NCI-H187 (cell line): ENCODE measurements around the gene EMILIN3.

Experiments used
- DNase-seq, 2 experiments: peaks; one replicate each; lab custom pipeline; 2025; lab: John Stamatoyannopoulos, UW

Gene EMILIN3, protein sequence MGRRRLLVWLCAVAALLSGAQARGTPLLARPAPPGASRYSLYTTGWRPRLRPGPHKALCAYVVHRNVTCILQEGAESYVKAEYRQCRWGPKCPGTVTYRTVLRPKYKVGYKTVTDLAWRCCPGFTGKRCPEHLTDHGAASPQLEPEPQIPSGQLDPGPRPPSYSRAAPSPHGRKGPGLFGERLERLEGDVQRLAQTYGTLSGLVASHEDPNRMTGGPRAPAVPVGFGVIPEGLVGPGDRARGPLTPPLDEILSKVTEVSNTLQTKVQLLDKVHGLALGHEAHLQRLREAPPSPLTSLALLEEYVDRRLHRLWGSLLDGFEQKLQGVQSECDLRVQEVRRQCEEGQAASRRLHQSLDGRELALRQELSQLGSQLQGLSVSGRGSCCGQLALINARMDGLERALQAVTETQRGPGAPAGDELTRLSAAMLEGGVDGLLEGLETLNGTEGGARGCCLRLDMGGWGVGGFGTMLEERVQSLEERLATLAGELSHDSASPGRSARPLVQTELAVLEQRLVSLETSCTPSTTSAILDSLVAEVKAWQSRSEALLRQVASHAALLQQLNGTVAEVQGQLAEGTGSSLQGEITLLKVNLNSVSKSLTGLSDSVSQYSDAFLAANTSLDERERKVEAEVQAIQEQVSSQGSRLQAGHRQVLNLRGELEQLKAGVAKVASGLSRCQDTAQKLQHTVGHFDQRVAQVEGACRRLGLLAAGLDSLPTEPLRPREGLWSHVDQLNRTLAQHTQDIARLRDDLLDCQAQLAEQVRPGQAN

DNA sequence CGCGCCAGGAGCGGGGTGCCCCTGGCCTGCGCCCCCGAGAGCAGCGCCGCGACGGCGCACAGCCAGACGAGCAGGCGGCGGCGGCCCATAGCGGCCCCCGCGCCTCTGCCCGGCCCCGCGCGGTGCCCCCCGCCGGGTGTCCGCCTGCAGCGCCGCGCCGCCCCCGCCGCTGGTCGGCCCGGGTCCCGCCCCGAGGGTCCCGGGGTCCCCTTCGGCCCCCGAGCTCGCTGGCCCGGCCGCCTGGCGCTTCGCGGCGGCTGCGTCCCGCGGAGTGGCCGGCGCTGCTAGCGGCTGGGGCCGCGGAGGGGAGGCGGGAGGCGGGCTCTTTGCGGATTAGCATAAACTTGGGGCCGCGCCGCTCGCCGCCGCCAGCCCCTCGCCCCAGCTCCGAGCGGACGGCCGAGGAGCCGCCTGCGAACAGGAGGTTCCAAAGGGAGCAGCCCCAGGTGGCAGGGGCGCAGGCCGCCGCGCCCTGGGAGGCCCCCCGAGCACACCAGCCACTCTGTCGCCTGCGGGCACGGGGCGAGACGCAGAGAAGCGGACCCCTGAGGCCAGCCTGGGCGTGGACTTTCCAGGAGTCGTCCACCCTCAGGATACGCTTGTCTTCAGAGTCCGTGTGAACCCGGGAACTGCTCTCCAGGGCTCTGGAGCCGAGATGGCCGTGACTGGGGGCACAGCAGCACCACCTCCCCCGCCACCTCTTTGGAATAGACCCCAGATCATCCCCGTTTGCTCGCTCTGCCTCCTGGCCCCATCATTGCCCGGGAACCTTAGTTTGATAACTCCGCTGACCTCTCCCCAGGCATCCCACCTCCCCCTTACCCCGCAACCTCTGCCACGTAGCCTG, at the start of gene EMILIN3:
EMILIN3 (minus strand) TSS at position 273 of the 847 bp plus-strand sequence; CDS start at position 89, 184 bp downstream.
- no peak for DNase-seq

DNA sequence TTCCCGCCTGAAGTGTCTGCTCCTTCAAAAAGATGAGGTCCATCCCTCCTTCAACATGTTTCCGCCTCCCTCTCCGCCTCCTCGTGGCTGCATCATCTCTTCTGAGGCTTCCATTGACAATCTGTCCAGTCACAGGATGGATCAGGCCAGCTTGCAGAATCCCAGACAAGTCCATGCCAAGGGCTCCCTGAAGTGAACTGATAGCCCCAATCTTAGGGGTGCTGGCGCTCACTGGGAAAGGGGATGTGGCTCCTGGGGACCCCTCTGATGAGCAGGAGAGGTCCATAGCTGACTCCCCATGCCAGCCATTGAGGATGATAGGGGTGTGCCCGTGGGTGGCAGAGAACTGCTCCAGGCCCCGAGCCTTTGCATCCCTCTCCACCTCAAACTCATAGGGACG, 48.6 kb upstream of the EMILIN3 start:
- no peak for DNase-seq

DNA sequence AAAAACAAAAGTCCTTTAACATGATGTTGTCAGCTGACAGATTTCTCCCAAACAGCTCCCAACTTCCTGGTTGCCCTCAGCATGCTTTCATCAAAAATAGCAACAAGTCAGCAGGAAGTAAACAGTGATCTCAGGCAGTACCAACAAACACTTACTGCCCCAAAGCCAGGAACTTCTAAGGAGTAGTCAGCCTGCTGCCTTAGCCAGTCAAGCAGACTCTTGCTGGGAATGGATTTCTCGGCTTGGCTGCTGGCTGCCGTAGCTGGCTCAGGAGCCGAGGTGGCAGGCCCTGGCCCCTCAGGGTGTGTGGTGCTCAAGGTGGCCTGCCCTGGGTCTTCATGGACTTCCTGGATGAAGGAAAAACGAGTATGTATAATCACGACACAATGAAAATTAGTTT, 46.6 kb upstream of the EMILIN3 start:
- no peak for DNase-seq

DNA sequence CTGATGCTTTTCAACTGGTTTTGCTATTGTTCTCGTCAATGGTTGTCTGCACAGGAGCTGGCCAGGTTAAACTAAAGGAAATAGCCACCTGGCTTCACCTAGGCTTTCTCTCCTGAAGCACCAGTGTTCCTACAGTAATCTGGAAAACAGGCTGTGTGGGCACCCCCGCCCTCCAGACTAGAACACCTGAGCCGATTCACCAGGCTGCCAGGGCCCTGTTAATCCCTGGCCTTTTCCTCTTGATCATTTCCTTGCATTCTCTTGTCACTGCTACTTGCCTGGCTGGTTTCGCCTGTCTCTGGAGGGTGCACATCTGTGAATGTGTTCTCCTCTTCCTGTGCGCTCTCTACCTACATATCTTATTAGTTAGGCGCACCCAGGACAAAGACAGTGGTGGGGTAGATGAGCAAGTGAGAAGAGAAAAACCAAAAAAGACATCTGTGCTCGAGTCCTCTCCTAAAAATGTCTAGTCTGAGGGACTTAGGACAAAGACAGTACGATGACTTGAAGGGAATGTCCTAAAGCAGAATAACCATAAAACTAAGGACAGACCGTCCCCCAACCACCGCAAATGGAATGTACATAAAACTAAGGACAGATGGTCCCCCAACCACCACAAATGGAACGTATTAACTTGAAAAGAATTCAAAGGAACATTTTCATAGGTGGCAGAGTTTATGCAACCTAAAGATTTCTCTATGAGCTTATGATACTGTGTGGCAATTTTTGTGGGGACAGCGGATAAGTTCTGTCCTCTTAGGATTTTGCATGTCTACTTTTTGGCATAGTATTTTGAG, 45.9 kb upstream of the EMILIN3 start:
- no peak for DNase-seq

DNA sequence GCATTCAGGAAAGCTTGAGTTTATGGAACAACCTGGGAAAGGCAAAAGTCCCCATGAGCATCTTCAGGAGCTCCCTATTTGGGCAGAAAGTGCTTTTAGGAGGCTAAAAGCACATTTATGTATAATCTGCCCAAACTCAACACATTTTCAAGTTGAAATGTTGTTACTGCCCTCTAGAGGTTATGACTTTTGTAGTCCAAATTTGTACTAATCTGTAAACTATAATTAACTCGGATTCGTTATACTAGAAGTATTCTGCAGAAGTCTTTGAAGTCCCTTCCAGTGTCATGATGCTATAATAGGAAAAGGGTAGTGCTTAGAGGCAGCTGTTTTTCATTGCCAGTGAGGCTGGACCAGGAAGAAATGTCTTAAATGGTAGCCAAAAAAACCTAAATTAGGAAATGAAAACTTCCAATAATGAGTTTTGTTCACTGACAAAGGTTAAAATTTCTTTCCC, 44.8 kb upstream of the EMILIN3 start:
- DNase-seq: no peak

DNA sequence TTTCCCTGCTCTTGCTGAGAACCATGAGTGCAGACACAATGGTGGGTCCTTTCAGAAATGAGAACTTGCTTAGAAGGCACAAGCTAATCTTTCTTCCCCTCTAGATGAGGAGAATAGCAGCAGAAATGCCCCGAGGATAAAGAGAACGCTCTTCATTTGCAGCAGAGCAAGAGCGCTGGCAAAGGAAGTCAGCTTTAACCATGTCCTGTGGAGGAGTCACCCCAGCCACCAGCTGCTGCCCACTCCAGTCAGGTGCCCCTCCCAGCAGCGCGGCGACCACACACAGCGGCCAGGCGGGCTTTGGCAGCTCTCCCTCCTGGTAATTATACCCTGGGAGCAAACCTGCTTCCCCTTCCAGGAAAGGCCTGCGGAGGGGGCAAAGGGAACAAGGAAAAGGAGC, 42.4 kb upstream of the EMILIN3 start:
- no peak for DNase-seq

DNA sequence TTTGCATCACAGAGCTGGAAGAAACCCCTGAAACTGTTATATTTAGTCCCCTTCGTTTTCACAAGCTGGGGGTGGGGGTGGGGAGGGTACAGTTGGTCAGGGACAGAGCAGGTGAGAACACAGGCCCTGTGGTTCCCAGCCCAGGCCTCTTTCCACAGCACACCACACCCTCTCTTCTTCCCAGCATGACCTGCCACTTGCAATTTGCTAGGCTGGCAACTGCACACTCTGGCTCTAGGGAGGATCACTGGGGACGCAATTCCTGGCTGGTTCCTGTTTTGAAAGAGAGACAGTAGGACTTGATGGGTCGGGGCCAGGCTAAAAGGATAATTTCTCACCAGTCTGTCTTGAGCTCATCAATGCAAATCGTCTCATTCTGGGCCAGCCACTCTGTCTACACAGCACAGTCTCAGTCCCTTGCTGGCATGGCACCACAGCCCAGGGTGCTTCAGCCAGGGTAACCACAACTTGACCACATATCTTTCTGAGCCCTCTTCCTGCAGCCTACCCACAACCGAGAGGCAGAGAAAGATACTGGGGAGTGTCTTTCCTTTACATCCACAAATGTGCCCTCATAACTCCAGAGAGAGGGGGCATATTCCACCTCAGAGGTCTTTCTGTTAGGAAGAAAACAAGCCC, 41.7 kb upstream of the EMILIN3 start:
- DNase-seq: no peak

DNA sequence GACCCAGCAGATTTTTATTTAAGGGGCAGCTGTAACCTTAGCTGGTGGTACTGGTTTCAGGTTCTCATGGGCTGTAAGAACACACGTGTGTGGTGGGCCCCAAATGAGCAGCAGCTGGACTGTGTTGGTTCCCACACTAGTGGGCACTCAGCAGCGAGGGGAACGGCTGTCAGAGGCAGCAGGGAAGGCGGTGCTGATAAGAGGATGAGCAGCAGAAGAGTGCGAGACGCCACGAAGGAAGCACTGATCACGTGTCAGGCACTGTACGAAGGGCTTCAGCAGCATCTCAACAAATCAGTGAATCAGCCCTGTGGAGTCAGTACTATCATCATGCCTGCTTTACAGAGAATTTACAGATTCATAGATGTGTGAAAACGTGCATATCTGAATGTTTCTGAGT, 41.0 kb upstream of the EMILIN3 start:
- no peak for DNase-seq

DNA sequence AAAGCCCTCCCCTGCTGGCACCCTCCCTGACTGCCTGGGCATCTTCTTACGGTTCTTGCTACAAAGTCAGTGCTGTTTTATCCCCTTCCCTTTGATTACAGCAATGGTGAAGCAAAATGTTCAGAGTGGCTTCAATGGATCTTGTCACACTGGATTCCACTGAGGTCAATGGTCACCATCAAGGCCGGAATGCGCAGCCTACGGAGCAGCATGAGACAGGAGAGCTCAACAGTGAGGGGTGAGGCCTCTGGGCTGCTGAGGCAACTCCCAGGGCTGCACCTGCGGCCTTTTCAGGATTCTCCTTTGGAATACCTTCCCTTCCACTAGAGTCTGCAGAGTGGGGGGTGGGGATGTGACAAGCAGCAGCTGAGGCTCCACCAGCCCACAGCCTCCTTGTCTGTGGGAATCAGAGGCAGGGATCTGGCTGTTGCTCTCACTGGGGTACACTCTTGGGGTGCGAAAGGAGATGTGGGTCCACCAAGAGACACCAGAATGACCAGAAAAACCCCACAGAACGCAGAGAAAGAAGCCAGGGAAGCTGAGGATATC, 40.4 kb upstream of the EMILIN3 start:
- no peak for DNase-seq

DNA sequence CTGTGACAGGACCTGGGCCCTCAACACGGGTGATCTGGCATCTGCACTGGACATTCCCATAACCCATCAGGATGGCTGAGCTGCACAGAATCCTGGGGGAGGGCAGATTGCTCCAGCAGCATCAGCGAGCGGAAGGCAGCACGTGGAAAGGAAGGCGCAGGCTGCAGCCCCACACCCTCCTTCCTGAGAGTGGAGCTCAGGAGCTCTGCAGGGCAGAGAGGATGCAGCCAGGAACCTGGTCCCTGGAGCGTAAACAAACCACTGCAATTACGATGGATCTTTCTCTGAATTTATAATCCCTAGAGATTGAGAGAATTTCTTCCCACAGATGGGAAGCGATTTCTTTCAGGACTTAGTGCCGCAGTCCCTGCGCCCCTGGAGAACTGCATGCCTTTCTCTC, 39.7 kb upstream of the EMILIN3 start:
- DNase-seq: no peak

DNA sequence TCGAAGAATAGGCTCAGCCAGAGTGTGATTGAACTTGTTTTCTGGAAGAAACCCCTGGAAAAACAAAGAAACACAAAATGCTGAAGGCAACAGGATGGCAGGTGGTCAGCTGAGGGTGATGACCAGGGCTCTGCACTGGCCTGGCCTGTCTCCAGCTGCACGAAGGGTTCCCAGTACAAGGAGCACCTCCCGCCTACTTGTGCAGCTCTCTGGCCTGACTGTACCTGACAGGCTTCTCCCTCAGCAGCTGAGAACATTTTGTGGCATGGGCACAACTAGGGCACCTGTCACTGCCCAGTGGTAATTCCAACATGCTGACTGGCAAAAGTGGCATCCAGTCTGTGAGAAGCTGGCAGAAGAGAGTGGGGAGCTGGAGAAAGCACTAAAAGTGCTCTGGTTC, 38.8 kb upstream of the EMILIN3 start:
- DNase-seq: no peak

DNA sequence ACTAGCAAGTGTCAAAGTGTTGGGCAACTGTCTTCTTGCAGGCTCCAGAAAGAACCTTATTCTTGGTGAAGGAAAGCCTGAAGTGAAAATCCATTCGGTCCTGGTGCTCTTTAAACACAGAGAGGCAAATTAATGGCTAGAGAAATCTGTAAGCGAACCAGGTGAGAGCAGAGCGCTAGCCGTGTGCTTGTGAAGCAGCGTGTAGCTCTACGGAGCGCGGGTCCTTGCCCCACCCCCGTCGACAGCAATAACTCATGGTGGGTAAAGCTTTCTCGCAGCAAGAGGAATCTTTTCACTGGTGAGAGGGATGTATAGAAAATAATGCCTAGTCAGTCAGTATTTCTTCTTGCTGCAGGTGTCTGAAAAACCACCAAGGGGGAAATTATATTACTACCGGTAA, 37.0 kb upstream of the EMILIN3 start:
- no peak for DNase-seq

DNA sequence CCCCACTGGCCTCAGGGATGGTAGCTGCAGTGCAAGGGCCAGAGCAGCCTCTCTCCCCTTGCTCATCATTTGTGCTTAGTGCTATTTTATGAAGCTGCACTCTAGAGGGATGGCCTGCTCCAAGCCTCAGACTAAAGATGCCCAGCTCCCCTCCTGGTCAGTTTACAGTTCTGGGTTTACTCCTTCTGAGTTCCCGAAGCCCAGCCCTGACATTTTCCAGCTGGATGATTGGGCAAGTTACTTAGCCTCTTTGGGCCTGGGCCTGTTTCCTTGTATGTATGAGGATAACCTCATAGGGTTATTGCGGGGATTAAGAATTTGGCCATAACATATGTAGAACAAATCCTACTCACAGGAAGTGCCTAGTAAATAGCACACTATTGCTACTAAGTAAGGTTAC, 31.8 kb upstream of the EMILIN3 start:
- no peak for DNase-seq

DNA sequence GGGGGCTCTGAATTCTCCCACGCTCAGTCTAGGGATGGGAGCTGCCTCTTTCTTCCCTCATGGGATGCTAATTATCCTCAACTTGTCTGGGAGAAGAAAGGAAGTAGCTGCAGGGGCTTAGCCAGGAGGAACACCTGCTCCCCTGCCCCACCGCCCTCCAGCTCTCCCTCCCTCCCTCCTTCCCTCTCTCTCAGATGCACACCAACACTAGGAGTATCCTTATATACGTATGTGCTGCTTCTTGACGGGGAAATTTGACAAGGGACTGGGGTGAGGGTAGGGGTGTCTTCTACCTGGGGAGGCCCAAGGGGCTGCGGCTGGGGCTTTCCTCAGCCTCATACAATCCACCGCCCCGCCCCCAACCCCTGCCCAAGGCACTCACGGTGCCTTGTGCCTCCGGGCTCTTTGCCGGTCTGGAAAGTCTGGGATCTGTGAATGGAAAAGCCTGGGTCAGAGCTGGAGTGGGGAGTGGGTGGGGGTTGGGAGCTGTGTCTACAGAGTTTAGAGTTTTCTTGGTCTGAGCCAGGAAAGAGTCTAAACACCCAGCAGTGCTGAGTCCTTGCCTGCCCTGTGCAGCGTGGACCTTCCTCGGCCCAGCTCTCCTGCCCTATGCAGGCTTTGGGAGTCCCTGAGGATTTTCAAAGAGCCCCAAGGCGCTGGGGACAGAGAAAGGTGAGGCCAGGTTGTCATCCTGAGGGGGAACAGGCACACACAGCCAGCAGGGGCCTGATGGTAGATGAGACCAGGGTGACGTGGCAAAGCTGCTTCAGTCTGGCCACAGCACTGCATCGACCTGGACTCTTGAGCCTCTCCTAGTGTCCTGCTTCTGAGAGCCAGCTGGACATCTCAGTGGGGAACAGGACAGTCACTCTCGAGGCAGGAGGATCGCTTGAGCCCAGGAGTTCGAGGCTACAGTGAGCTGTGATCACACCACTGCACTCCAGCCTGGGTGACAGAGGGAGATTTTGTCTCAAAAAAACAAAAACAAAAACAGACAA, 29.3 kb upstream of the EMILIN3 start:
- no peak for DNase-seq

DNA sequence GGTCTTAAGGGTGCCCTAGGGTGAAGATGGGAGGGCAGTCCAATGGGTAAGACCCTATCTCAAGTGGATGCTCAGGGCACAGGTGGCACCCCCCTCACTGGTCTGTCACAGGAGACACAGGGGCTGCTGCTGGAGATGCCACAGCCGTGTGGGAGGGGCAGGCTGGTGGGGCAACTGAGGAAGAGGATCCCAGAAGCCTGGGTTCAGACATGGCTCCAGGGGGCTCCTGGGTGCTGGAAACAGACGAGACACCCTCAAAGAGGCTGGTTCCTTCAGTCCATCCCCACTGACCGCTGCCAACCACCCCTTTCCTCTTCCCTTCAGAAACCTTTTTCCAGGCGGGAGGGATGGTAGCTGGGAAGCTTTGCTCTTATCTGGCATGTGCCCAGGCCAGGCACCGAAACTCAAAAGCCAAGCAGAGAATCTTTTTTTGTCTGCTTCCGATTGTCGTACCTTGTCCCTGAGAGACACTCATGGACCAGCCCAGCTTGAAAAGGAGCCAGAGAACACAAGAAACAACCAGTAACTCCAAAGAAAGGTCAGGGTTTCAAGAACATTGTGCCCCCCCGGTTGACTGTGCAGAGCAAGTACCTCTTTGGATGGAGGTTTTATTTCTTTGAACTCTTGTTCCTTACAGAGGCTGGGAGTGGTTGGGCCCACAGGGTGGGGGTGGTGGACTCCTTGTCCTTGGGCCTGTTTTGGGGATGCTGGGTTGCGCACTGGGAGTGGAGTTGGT, 28.5 kb upstream of the EMILIN3 start:
- DNase-seq: no peak

DNA sequence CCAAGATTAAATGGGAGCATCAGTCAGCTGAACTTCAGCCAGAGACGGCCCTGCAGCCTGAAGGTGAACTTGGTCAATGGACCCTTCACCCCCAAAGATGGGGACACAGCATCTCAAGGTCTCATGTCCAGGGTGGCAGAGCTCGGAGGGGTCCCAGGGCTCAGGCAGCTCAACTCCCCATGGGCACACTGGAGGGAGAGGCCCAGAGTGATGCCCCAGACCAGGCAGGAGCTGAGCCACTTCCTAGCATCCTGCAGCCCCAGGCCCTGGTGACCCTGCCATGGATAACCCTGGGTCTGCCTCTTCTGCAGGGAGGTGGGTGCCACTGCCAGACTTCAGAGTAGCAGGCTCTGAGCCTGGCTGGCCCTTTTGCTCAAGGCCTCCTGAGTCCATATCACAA, 27.5 kb upstream of the EMILIN3 start:
- DNase-seq: no peak

DNA sequence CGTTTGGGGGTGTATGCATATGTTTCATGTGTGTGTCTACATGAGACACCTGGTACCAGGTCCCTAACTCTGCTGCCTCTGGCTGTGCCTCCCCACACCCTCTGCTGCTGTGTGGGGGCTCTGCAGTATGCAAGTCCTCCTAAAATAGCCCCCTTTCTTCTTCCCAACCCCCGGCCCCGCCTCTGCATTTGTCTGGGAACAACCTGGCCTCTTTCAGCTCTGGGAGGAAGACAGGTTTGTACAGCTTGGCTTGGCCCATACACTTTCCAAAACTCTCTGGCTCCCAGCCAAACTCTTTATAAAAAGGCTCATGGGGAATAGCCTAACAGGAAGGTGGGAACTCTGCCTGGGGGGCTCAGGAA, 27.1 kb upstream of the EMILIN3 start:
- no peak for DNase-seq

DNA sequence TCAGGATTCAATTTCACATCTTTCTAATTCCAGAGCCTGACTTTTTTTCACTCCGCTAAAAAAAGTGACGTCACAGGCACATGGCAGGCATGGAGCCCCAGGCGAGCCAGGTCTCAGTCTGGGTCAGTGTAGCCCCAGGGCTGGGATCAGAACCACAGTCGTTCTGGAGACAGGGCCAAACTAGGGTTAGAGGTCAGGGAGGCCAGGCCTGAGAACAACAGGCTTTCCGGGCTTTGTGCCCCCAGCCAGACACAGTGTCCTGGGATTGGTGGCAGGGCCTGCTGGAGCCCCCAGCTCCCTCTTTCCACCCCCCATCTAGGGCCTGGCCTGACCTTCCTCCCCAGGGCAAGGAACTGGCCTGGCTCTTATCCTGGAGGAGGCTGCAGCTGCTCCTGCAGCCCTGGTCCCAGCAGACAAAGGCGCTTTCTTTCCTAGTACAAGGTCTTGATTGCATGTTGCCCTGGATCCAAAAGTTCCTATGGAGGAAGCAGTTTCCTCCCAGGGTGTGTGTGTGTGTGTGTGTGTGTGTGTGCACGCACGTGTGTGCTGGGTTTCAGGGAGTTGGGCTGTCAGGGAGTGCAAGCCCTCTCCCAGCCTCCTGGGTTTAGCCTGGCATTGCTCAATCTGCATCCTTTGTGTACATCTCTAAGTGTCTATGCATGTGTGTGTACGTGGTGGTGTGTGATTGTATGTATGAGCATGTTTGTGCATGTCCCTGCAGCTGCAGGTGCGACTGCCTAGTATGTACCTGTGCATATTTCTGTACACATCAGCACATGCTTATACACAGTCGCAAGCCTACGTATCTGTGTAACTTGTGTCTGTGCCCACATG, 26.5 kb upstream of the EMILIN3 start:
- DNase-seq: no peak
